ENCODE data around the gene SPTBN4.

DNA sequence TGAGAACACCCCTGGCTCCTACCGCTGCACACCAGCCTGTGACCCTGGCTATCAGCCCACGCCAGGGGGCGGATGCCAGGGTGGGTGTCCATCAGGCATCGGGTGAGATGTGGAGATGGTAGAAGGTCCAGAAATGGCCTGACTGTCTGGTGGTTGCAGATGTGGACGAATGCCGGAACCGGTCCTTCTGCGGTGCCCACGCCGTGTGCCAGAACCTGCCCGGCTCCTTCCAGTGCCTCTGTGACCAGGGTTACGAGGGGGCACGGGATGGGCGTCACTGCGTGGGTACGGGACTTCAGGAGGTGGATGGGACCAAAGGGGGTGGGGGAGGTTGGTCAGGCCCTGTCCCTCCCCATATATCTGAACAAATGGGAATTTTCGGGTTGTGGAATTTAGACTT is 150.1 kb downstream of the SPTBN4 start:
- TF ChIP-seq, protein P1, sequence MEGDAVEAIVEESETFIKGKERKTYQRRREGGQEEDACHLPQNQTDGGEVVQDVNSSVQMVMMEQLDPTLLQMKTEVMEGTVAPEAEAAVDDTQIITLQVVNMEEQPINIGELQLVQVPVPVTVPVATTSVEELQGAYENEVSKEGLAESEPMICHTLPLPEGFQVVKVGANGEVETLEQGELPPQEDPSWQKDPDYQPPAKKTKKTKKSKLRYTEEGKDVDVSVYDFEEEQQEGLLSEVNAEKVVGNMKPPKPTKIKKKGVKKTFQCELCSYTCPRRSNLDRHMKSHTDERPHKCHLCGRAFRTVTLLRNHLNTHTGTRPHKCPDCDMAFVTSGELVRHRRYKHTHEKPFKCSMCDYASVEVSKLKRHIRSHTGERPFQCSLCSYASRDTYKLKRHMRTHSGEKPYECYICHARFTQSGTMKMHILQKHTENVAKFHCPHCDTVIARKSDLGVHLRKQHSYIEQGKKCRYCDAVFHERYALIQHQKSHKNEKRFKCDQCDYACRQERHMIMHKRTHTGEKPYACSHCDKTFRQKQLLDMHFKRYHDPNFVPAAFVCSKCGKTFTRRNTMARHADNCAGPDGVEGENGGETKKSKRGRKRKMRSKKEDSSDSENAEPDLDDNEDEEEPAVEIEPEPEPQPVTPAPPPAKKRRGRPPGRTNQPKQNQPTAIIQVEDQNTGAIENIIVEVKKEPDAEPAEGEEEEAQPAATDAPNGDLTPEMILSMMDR (IDR thresholded peaks at IDR 0.05 in 8 of 11, conservative IDR thresholded peaks at IDR 0.05 in 3 of 11): no peak
- no peak for TF ChIP-seq POLR2A (IDR thresholded peaks at IDR 0.05)
